ENCODE measurements around the gene TMEM116.

GRCh38 chr12:112031472-112031871 lies 18.5 kb upstream of the TMEM116 start:
- no peak for TF ChIP-seq CTCF (IDR thresholded peaks at IDR 0.05; ENCODE audit: low read depth, low read length, poor library complexity, severe bottlenecking)
- TF ChIP-seq EZH2phosphoT487 (IDR thresholded peaks at IDR 0.05; ENCODE audit: borderline replicate concordance, low read length) = no peak

All from DOHH2 (cell line).